Caco-2 (cell line): ENCODE results near the gene BACE2. TPM values are rescaled to one million over a fixed set of nuclear protein-coding genes. Genes with fewer than 3 reads are reported as not detected.

ENCODE experiments used
- BruUV-seq: library from RNA; stranded (reverse); fragments of 400-500 nt; replicated peaks from 2 replicates; lab custom pipeline; 2021; lab: Mats Ljungman, UMichigan
- CTCF ChIA-PET: fragments of 300-600 bp; sonication (Branson Sonifier 250); formaldehyde crosslinking; loops from one replicate; lab custom pipeline; 2022; ENCODE audit warnings: antibody characterized with exemption; lab: Charles Lee
- POLR2A ChIA-PET: fragments of 300-600 bp; sonication (Branson Sonifier 250); formaldehyde crosslinking; loops from one replicate; lab custom pipeline; 2022; ENCODE audit warnings: antibody characterized with exemption; lab: Charles Lee
- DNase-seq, 2 experiments: peaks; one replicate each; pipeline versions ENCODE4 v3.0.0 to v3.0.0-alpha.2; 2020 to 2022
- H3K27me3 ChIP-seq: replicated peaks from 2 replicates; pipeline ENCODE4 v1.6.0; 2011; ENCODE audit warnings: low read length; ENCODE audit not compliant: control insufficient read depth, insufficient read depth
- H3K36me3 ChIP-seq: 2 replicates; pipeline ENCODE4 v1.5.1; 2011; ENCODE audit warnings: low read length; ENCODE audit not compliant: control insufficient read depth, insufficient read depth
- H3K4me1 ChIP-seq: fragments of 250-450 bp; sonication (Bioruptor Pico); 2 replicates; pipeline ENCODE4 v1.5.1; 2020; ENCODE audit warnings: mild to moderate bottlenecking
- H3K4me3 ChIP-seq: 2 replicates; pipeline ENCODE4 v1.5.1; 2011; ENCODE audit warnings: low read depth, mild to moderate bottlenecking, control low read depth, low read length
- H3K9me3 ChIP-seq: fragments of 250-450 bp; sonication (Bioruptor Pico); 2 replicates; pipeline ENCODE4 v1.5.1; 2020; ENCODE audit warnings: mild to moderate bottlenecking, moderate library complexity
- H3K27ac Mint-ChIP-seq: one replicate; pipeline ENCODE4 v1.8.0; 2022; ENCODE audit warnings: mixed read lengths; ENCODE audit not compliant: unreplicated experiment
- H3K27me3 Mint-ChIP-seq: one replicate; pipeline ENCODE4 v1.8.0; 2022; ENCODE audit warnings: mixed read lengths; ENCODE audit not compliant: insufficient read depth, unreplicated experiment
- H3K36me3 Mint-ChIP-seq: one replicate; pipeline ENCODE4 v1.8.0; 2022; ENCODE audit warnings: mild to moderate bottlenecking, mixed read lengths; ENCODE audit not compliant: insufficient read depth, unreplicated experiment
- H3K4me1 Mint-ChIP-seq: one replicate; pipeline ENCODE4 v1.8.0; 2022; ENCODE audit warnings: low read depth, mixed read lengths; ENCODE audit not compliant: unreplicated experiment
- H3K4me3 Mint-ChIP-seq: one replicate; pipeline ENCODE4 v1.8.0; 2022; ENCODE audit warnings: mild to moderate bottlenecking, moderate library complexity, mixed read lengths; ENCODE audit not compliant: unreplicated experiment
- H3K9me3 Mint-ChIP-seq: one replicate; pipeline ENCODE4 v1.8.0; 2022; ENCODE audit warnings: mixed read lengths; ENCODE audit not compliant: unreplicated experiment
- intact Hi-C: fragments of 100-400 bp; cut with micrococcal nuclease; formaldehyde crosslinking; loops from one replicate; pipeline ENCODE4 v1.10.0; 2022; ENCODE audit not compliant: unreplicated experiment
- total RNA-seq: library from RNA; stranded (reverse); gene quantifications from 2 replicates; pipeline ENCODE4 v1.2.3, GENCODE V29; 2022
- TF ChIP-seq, protein P1 (sequence below), 2 experiments: fragments of 200-600 bp in 1 of 2; IDR thresholded peaks; 1 replicate in 1 of 2; 2 replicates in 1 of 2; pipeline versions ENCODE4 v1.5.1 to v1.8.0; 2011 to 2022; ENCODE audit warnings: antibody characterized with exemption in 1 of 2, control low read depth in 1 of 2, inconsistent platforms in 1 of 2, low read depth in 1 of 2, low read length in 1 of 2, mild to moderate bottlenecking in 1 of 2, moderate library complexity in 1 of 2; ENCODE audit not compliant: insufficient read depth in 1 of 2, severe bottlenecking in 1 of 2, unreplicated experiment in 1 of 2

Gene BACE2
- total RNA-seq, 1 experiment from 2014 or later, result 8.8 TPM

DNA sequence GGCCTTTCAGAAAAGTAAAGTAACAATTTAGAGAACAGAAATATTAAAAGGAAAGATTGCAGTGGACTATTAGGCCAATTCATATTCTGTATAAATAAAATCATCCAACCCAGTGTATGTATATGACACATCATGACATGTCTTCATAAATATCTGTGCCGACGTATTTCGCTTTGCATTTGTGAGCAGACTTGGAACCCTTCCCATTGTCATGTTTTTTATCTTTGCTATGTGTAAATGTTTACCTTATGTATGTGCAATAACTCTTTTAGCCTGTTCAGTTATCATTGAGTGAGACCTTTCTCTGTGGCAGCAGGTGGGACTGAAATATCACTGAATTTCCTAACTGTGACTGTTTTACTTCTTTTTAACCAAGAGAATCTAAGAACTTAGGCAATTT, 90.7 kb downstream of the BACE2 start:
- no peak for DNase-seq
- Mint-ChIP-seq H3K27me3 (no peaks in the 10 kb centered on the region), H3K4me3 (no peak overlapping the region), H3K27ac (no peak overlapping the region), H3K4me1 (no peaks in the 10 kb centered on the region), H3K9me3 (peaks cover 8% of the 10 kb centered on the region), H3K36me3 (no peaks in the 10 kb centered on the region)
- intact Hi-C loops, result no loop called here
- Histone ChIP-seq H3K36me3 (no peaks in the 10 kb centered on the region), H3K27me3 (no peaks in the 10 kb centered on the region), H3K4me3 (no peak overlapping the region), H3K4me1 (no peaks in the 10 kb centered on the region), H3K9me3 (no peaks in the 10 kb centered on the region; the same call in 1 of the 2 replicates)
- TF ChIP-seq, protein P1, sequence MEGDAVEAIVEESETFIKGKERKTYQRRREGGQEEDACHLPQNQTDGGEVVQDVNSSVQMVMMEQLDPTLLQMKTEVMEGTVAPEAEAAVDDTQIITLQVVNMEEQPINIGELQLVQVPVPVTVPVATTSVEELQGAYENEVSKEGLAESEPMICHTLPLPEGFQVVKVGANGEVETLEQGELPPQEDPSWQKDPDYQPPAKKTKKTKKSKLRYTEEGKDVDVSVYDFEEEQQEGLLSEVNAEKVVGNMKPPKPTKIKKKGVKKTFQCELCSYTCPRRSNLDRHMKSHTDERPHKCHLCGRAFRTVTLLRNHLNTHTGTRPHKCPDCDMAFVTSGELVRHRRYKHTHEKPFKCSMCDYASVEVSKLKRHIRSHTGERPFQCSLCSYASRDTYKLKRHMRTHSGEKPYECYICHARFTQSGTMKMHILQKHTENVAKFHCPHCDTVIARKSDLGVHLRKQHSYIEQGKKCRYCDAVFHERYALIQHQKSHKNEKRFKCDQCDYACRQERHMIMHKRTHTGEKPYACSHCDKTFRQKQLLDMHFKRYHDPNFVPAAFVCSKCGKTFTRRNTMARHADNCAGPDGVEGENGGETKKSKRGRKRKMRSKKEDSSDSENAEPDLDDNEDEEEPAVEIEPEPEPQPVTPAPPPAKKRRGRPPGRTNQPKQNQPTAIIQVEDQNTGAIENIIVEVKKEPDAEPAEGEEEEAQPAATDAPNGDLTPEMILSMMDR (IDR thresholded peaks at IDR 0.05; ENCODE audit: insufficient read depth in 1 of 2, low read depth in 1 of 2, low read length in 1 of 2, severe bottlenecking in 1 of 2, unreplicated experiment in 1 of 2), result no peak
- ChIA-PET CTCF (no interaction called here), POLR2A (no interaction called here)
- BruUV-seq, result no TSS peak

DNA sequence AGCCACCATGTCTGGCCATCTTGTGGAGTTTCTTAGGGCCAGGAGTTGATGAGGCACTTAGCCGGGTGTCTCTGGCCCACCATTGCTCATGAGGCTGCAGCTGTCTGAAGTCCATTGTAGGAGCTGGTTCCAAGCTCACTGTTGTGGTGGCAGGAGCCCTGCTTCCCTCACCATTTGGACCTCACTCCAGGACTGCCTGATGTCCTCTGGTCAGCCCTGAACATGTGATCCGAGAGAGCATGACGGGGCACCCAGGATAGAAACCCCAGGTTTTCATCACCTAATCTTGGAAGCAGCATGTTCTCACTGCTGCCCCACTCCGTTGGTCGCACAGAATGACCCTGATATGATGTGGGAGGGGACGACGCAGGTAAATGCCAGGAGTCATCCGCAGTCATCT, 92.5 kb downstream of the BACE2 start:
- no peaks in the 10 kb centered on the region for H3K4me1 Mint-ChIP-seq
- H3K9me3 Mint-ChIP-seq, result no peaks in the 10 kb centered on the region
- H3K27me3 Mint-ChIP-seq, result no peaks in the 10 kb centered on the region
- H3K9me3 ChIP-seq, result no peaks in the 10 kb centered on the region; the same call in 1 of the 2 replicates
- intact Hi-C loops, result no loop called here
- no peaks in the 10 kb centered on the region for H3K4me1 ChIP-seq
- no peak overlapping the region for H3K27ac Mint-ChIP-seq
- TF ChIP-seq, protein P1 (IDR thresholded peaks at IDR 0.05; ENCODE audit: insufficient read depth in 1 of 2, low read depth in 1 of 2, low read length in 1 of 2, severe bottlenecking in 1 of 2, unreplicated experiment in 1 of 2), result no peak
- no peak for DNase-seq
- H3K36me3 ChIP-seq, result no peaks in the 10 kb centered on the region
- no peak overlapping the region for H3K4me3 Mint-ChIP-seq
- H3K4me3 ChIP-seq, result no peak overlapping the region
- no peaks in the 10 kb centered on the region for H3K27me3 ChIP-seq
- no peaks in the 10 kb centered on the region for H3K36me3 Mint-ChIP-seq
- BruUV-seq, result no TSS peak
- CTCF ChIA-PET, result interaction anchor here (1.0 kb wide), 1 partner anchor 20 kb away, joined by 4 read pairs; no protein-coding TSS in a partner anchor
- POLR2A ChIA-PET, result no interaction called here

DNA sequence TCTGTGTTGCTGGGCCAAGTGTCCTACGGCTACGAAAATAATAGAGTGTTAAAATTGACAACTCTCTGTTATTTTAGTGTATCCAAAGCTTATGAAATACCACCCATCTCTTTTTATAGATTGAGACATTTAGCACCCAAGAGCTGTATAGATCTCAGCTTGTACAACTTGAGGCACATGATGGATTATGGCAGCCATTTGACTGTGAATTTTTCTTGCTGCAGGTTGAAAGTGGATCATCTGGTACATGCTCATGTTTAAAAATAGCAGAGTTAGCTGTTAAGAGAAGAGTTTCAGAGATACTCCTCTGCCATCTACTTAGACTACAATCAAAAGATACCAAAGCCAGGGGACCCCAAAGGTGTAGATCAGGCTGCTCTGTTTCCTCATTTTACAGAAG, 99.4 kb downstream of the BACE2 start:
- CTCF ChIA-PET, result no interaction called here
- POLR2A ChIA-PET, result no interaction called here
- TF ChIP-seq, protein P1 (IDR thresholded peaks at IDR 0.05; ENCODE audit: insufficient read depth in 1 of 2, low read depth in 1 of 2, low read length in 1 of 2, severe bottlenecking in 1 of 2, unreplicated experiment in 1 of 2), result no peak
- no peak overlapping the region for H3K27ac Mint-ChIP-seq
- no peak for DNase-seq
- peaks cover 2% of the 10 kb centered on the region for H3K27me3 Mint-ChIP-seq
- no peak overlapping the region for H3K4me3 Mint-ChIP-seq
- BruUV-seq, result no TSS peak
- Histone ChIP-seq H3K27me3 (no peaks in the 10 kb centered on the region), H3K4me1 (no peaks in the 10 kb centered on the region), H3K9me3 (peaks cover 5% of the 10 kb centered on the region; the same call in 1 of the 2 replicates), H3K36me3 (no peaks in the 10 kb centered on the region), H3K4me3 (no peak overlapping the region)
- no peaks in the 10 kb centered on the region for H3K4me1 Mint-ChIP-seq
- intact Hi-C loops, result no loop called here
- H3K9me3 Mint-ChIP-seq, result peaks cover 7% of the 10 kb centered on the region
- no peaks in the 10 kb centered on the region for H3K36me3 Mint-ChIP-seq
